Measurements from ENCODE around the gene PDE4B.

The PDE4B gene

GRCh38 chr1:66271216-66271903 lies 478.7 kb downstream of the PDE4B start:
- no peak for DNase-seq

GRCh38 chr1:66271904-66272254 lies 479.2 kb downstream of the PDE4B start:
- no peak for DNase-seq

- no peak for DNase-seq
Measured at GRCh38 chr1:66273656-66274055, 481.0 kb downstream of the PDE4B start.

GRCh38 chr1:66274634-66275033 lies 481.9 kb downstream of the PDE4B start:
- DNase-seq, result no peak

- no peak for DNase-seq
Measured at GRCh38 chr1:66275083-66275482, 482.4 kb downstream of the PDE4B start.

- no peak for DNase-seq
Measured at GRCh38 chr1:66275601-66276023, 482.9 kb downstream of the PDE4B start.

GRCh38 chr1:66276218-66276617 lies 483.5 kb downstream of the PDE4B start:
- DNase-seq, result no peak

GRCh38 chr1:66278260-66279021 lies 485.7 kb downstream of the PDE4B start:
- DNase-seq, result no peak

- DNase-seq, result no peak
Measured at GRCh38 chr1:66281808-66282207, 489.1 kb downstream of the PDE4B start.

GRCh38 chr1:66282343-66282852 lies 489.7 kb downstream of the PDE4B start:
- peak; percentile 28 for DNase-seq

GRCh38 chr1:66282891-66283621 lies 490.4 kb downstream of the PDE4B start:
- DNase-seq, result no peak

- DNase-seq, result no peak
Measured at GRCh38 chr1:66283622-66284041, 490.9 kb downstream of the PDE4B start.

- DNase-seq, result no peak
Measured at GRCh38 chr1:66284746-66285145, 492.1 kb downstream of the PDE4B start.

- no peak for DNase-seq
Measured at GRCh38 chr1:66285618-66286270, 493.0 kb downstream of the PDE4B start.

GRCh38 chr1:66286307-66286706 lies 493.6 kb downstream of the PDE4B start:
- no peak for DNase-seq

GRCh38 chr1:66288048-66288447 lies 495.4 kb downstream of the PDE4B start:
- DNase-seq, result no peak

- DNase-seq, result no peak
Measured at GRCh38 chr1:66290761-66291530, 498.3 kb downstream of the PDE4B start.

- no peak for DNase-seq
Measured at GRCh38 chr1:66291531-66291864, 498.8 kb downstream of the PDE4B start.

GRCh38 chr1:66292305-66292704 lies 499.6 kb downstream of the PDE4B start:
- DNase-seq, result no peak

GRCh38 chr1:66292944-66293343 lies 500.2 kb downstream of the PDE4B start:
- DNase-seq, result no peak

- no peak for DNase-seq
Measured at GRCh38 chr1:66294707-66295370, 502.1 kb downstream of the PDE4B start.

- DNase-seq, result no peak
Measured at GRCh38 chr1:66295803-66296202, 503.1 kb downstream of the PDE4B start.

All from activated T-cell treated with anti-CD3 and anti-CD28 coated beads, Interleukin-2, amount 50 U/mL, for 1 hour (primary cell).